Chondrocyte (in vitro differentiated cells): Measurements from ENCODE around the gene U2SURP. TPM values are rescaled to one million over a fixed set of nuclear protein-coding genes. Genes with fewer than 3 reads are reported as not detected.
"Not testable (repeated sequence)": the region's sequence is repeated elsewhere in the genome, so short reads cannot be mapped to it uniquely, and the experiment has no call there.

Experiments
- DNase-seq: peaks from one replicate; pipeline ENCODE4 v3.0.0; 2021; ENCODE audit warnings: mixed read lengths, low spot score
- H3K27ac Mint-ChIP-seq: one replicate; pipeline ENCODE4 v1.8.0; 2021; ENCODE audit warnings: mild to moderate bottlenecking, moderate library complexity, mixed read lengths; ENCODE audit not compliant: unreplicated experiment
- H3K27me3 Mint-ChIP-seq: 2 replicates; pipeline ENCODE4 v1.8.0; 2021; ENCODE audit warnings: low read depth, mixed read lengths
- H3K36me3 Mint-ChIP-seq: 2 replicates; pipeline ENCODE4 v1.8.0; 2021; ENCODE audit warnings: low read depth, mixed read lengths
- H3K4me1 Mint-ChIP-seq: 2 replicates; pipeline ENCODE4 v1.8.0; 2021; ENCODE audit warnings: low read depth, mild to moderate bottlenecking, mixed read lengths
- H3K4me3 Mint-ChIP-seq: one replicate; pipeline ENCODE4 v1.8.0; 2021; ENCODE audit warnings: mild to moderate bottlenecking, moderate library complexity, mixed read lengths; ENCODE audit not compliant: unreplicated experiment
- H3K9me3 Mint-ChIP-seq: 2 replicates; pipeline ENCODE4 v1.8.0; 2021; ENCODE audit warnings: low read depth, mixed read lengths
- total RNA-seq: library from RNA; stranded (reverse); gene quantifications from 3 replicates; pipeline ENCODE4 v1.2.1, GENCODE V29; 2021
- TF ChIP-seq, protein P1 (sequence below): fragments of 200-600 bp; sonication (generic); IDR thresholded peaks from 2 replicates; pipeline ENCODE4 v1.5.0; 2021; ENCODE audit warnings: antibody characterized with exemption, mild to moderate bottlenecking, moderate library complexity

The U2SURP gene
- total RNA-seq, 1 donor from 2014 or later: 63.7 TPM

DNA sequence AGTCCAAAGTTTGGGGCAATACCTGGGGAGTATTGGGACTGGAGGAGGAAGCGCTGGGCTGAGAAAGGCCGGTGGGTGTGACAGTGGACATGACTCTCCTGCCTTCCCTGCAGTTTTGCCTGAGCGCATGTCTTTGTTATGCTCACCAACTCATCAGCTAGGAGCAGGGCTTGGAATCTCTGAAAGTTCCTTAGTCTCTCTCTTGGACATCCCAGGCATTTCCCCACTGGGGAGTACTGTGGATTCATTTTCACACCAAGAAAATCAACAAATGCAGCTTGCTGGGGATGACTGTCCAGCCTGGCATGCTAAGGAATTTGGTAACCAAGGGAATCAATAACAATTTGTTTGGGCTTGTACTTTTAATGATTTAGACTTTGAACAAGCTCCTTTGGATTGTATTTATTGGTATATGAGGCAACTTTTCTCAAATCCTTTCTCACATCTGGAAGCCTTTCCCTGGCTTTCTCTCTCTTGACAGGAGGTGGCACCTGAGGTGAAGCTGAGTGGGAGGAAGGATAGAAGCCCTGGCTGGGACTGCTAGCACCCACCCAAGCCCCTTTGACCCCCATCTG is 69.7 kb downstream of the U2SURP start:
- no peak for DNase-seq
- Mint-ChIP-seq H3K27ac (peak overlapping the region; percentile 84), H3K27me3 (no peaks in the 10 kb centered on the region), H3K36me3 (no peaks in the 10 kb centered on the region), H3K9me3 (no peaks in the 10 kb centered on the region), H3K4me3 (no peak overlapping the region), H3K4me1 (peaks cover 30% of the 10 kb centered on the region)
- TF ChIP-seq, protein P1, sequence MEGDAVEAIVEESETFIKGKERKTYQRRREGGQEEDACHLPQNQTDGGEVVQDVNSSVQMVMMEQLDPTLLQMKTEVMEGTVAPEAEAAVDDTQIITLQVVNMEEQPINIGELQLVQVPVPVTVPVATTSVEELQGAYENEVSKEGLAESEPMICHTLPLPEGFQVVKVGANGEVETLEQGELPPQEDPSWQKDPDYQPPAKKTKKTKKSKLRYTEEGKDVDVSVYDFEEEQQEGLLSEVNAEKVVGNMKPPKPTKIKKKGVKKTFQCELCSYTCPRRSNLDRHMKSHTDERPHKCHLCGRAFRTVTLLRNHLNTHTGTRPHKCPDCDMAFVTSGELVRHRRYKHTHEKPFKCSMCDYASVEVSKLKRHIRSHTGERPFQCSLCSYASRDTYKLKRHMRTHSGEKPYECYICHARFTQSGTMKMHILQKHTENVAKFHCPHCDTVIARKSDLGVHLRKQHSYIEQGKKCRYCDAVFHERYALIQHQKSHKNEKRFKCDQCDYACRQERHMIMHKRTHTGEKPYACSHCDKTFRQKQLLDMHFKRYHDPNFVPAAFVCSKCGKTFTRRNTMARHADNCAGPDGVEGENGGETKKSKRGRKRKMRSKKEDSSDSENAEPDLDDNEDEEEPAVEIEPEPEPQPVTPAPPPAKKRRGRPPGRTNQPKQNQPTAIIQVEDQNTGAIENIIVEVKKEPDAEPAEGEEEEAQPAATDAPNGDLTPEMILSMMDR: peak; percentile 62

DNA sequence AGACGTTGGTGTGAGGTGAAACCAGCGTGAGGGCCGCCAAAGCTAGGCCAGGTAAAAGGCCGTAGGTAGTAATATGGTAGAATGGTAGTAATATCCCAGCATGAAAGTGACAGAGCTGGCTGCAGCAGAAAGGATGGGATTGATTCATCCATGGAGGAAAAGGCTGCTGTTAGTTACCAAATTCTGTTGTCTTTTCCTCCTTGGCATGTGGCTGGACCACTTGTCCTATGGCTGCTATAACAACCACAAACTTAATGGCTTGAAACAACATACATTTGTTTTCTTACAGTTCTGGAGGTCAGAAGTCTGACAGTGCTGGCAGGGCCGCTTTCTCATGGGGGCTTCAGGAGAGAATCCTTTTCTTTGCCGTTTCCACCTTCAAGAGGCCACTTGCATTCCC is 70.4 kb downstream of the U2SURP start:
- no peak for DNase-seq
- Mint-ChIP-seq H3K9me3 (no peaks in the 10 kb centered on the region), H3K4me3 (no peak overlapping the region), H3K4me1 (peaks cover 30% of the 10 kb centered on the region), H3K27ac (peak overlapping the region; percentile 84), H3K27me3 (no peaks in the 10 kb centered on the region), H3K36me3 (no peaks in the 10 kb centered on the region)
- TF ChIP-seq, protein P1: no peak

DNA sequence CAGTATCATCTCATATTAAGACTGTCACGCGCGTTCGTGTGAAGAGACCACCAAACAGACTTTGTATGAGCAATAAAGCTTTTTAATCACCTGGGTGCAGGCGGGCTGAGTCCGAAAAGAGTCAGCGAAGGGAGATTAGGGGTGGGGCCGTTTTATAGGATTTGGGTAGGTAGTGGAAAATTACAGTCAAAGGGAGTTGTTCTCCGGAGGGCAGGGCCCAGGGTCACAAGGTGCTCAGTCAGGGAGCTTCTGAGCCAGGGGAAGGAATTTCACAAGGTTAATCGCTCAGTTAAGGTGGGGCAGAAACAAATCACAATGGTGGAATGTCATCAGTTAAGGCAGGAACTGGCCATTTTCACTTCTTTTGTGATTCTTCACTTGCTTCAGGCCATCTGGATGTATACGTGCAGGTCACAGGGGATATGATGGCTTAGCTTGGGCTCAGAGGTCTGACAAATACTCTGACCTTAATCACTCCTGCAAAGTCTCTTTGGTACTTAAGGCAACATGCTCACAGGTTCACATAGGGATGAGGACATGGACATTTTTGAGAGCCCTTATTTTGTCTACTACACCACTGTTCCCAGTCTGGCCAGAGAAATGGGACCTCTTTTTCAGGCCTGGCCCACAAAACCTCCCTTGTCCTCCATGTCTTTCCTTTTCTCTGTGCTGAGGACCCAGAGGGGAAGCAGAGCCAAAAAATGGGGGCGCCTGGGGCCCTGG is 71.1 kb downstream of the U2SURP start:
- H3K4me3 Mint-ChIP-seq: not testable (repeated sequence)

DNA sequence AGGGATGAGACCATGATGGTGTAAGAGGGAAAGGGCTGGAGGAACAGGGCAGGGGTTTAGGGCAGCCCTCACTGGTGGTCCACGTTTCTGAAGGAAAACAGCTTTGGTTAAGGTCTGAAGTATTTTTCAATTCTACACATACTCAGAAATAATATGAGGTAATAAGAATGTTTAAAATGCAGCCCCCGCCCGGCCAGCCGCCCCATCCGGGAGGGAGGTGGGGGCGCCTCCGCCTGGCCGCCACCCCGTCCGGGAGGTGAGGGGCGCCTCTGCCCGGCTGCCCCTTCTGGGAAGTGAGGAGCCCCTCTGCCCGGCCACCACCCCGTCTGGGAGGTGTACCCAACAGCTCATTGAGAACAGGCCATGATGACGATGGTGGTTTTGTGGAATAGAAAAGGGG is 72.2 kb downstream of the U2SURP start:
- DNase-seq, H3K9me3 Mint-ChIP-seq, H3K36me3 Mint-ChIP-seq, H3K27me3 Mint-ChIP-seq, H3K27ac Mint-ChIP-seq, H3K4me3 Mint-ChIP-seq: not testable (repeated sequence)
- peaks cover 23% of the 10 kb centered on the region for H3K4me1 Mint-ChIP-seq

More for the DNA sequence above, 71.1 kb downstream of the U2SURP start:
- DNase-seq, H3K36me3 Mint-ChIP-seq, H3K9me3 Mint-ChIP-seq, H3K27ac Mint-ChIP-seq, H3K27me3 Mint-ChIP-seq: not testable (repeated sequence)
- peaks cover 23% of the 10 kb centered on the region for H3K4me1 Mint-ChIP-seq

DNA sequence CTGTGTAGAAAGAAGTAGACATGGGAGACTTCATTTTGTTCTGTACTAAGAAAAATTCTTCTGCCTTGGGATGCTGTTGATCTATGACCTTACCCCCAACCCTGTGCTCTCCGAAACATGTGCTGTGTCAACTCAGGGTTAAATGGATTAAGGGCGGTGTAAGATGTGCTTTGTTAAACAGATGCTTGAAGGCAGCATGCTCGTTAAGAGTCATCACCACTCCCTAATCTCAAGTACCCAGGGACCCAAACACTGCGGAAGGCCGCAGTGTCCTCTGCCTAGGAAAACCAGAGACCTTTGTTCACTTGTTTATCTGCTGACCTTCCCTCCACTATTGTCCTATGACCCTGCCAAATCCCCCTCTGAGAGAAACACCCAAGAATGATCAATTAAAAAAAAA is 72.6 kb downstream of the U2SURP start:
- H3K4me1 Mint-ChIP-seq: peaks cover 24% of the 10 kb centered on the region
- not testable (repeated sequence) for H3K4me3 Mint-ChIP-seq

DNA sequence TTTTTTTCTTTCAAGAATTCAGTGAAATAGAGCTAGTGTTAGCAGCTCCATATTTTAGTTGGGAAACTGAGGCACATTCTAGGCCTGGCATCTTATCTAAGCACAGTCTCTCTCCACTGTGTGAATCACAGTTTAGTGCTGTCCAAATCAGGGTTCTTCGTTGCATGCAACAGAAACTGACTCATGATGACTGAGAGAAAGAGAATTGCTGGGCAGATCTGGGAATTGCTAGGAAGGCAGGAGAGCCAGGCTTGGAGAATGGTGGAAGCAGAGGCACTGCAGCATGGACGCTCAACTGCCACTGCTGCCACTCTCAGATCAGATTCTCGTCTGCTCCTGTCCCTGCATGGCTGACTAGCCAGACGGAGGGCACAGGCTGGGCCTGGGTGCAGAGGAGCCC is 77.5 kb downstream of the U2SURP start:
- Mint-ChIP-seq H3K4me1 (peaks cover 2% of the 10 kb centered on the region), H3K27me3 (no peaks in the 10 kb centered on the region), H3K9me3 (no peaks in the 10 kb centered on the region), H3K27ac (no peak overlapping the region), H3K36me3 (no peaks in the 10 kb centered on the region), H3K4me3 (no peak overlapping the region)
- TF ChIP-seq, protein P1: no peak
- no peak for DNase-seq

More for the DNA sequence above, 72.6 kb downstream of the U2SURP start:
- not testable (repeated sequence) for DNase-seq, H3K36me3 Mint-ChIP-seq, H3K27me3 Mint-ChIP-seq, H3K9me3 Mint-ChIP-seq, H3K27ac Mint-ChIP-seq
